Measurements from ENCODE around the gene EEF1AKMT3. TPM values are rescaled to one million over a fixed set of nuclear protein-coding genes. Genes with fewer than 3 reads are reported as not detected.

The EEF1AKMT3 gene
- polyA plus RNA-seq, 1 experiment = 9.1 TPM

GRCh38 chr12:57727758-57728395 lies 44.5 kb upstream of the EEF1AKMT3 start:
- ChIA-PET CTCF (interaction anchor here (2.3 to 2.9 kb wide), 2 partner anchors 17 to 34 kb away, joined by 9 to 14 read pairs; partner anchors contain the start of genes OS9 and TSPAN31), POLR2A (no interaction called here)
- Histone ChIP-seq H3K4me3 (ENCODE audit: low read depth, low read length) (no peak overlapping the region), H3K36me3 (ENCODE audit: control insufficient read depth, insufficient read depth, low read length) (peaks cover 4% of the 10 kb centered on the region), H3K27me3 (ENCODE audit: control insufficient read depth, insufficient read depth, low read length) (peaks cover 3% of the 10 kb centered on the region; the same call in 1 of the 2 replicates)
- no peak for DNase-seq (ENCODE audit: low read depth)
- TF ChIP-seq CTCF (IDR thresholded peaks at IDR 0.05; ENCODE audit: insufficient read depth, low read depth, low read length) = no peak

- no peak for TF ChIP-seq CTCF (IDR thresholded peaks at IDR 0.05; ENCODE audit: insufficient read depth, low read depth, low read length)
- ChIA-PET POLR2A (no interaction called here), CTCF (interaction anchor here (1.4 kb wide), 1 partner anchor 271 kb away, joined by 4 read pairs; no protein-coding TSS in a partner anchor)
- Histone ChIP-seq H3K27me3 (ENCODE audit: control insufficient read depth, insufficient read depth, low read length) (peaks cover 7% of the 10 kb centered on the region), H3K36me3 (ENCODE audit: control insufficient read depth, insufficient read depth, low read length) (peaks cover 4% of the 10 kb centered on the region), H3K4me3 (ENCODE audit: low read depth, low read length) (no peak overlapping the region)
- no peak for DNase-seq (ENCODE audit: low read depth)
These were observed 43.0 kb upstream of the EEF1AKMT3 start for GRCh38 chr12:57729321-57729844.

DNA sequence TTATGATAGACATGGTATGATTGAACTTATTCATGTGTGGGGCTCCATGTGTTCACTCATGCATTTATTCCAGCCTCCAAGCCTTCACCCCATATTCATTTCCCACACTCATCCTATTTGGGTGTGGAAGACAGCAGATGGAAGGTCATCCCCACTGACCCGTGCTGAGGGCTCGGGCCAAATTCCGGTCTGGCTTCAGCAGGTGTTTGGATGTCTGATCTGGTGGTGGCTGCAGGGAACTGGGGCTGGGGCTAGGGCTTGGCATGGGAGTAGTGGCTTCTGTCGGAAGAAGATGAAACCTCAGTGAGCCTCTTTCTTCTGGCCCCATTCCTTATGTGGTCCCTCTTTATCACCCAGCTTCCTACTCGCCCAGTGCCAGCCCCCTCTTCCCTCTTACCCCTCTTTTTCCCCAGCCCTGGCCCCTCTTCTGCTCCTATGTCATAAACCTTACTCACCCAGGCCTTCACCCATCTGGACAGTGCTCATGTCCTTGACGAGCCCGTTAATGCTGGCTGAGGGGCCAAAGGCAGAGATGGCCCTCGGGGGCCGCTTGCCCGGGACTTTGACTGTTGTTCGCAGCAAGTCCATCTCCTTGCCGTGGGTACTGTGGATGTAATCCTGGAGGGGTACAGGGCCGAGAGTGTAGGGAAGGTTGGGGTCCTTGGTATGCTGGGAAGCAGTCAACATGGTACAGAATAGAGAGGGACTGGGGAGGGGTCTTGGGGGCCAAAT lies 41.9 kb upstream of the EEF1AKMT3 start:
- POLR2A ChIA-PET = no interaction called here
- no peak for DNase-seq (ENCODE audit: low read depth)

DNA sequence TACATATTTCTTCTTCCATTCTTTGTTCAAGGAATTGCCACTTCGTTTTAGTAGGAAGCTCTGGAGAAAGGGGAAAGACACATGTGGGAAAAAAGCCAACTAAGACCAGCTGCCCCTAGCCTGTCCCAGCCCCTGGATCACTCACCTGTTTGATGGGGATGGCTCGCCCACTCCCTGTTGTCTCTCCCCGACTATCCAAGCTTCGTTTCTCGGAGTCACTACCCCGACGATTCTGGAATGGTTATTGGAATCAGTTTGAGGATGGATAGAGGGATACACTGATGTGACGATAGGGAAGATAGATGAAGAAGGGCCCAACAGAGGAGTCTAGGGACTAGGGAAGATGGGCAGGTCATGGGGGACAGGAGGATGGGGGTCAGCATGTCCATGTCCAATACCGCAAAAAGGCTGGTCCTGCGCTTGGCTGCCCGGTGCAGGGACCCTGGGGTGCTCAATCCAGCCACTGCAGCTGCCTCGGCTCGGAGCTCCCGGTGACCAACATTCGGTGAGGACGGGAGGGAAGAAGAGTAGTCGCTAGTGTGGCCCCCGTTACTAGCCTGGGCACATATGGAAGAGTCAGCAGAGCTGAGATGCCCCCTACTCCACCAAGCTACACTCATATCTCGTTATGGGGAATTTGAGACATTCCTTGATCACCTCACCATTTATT lies 40.9 kb upstream of the EEF1AKMT3 start:
- ChIA-PET POLR2A (no interaction called here), CTCF (interaction anchor here (0.8 to 1.8 kb wide), 3 partner anchors 8 to 172 kb away, joined by 3 to 5 read pairs (median 4); no protein-coding TSS in a partner anchor)
- Histone ChIP-seq H3K27me3 (ENCODE audit: control insufficient read depth, insufficient read depth, low read length) (peaks cover 17% of the 10 kb centered on the region), H3K4me3 (ENCODE audit: low read depth, low read length) (no peak overlapping the region), H3K36me3 (ENCODE audit: control insufficient read depth, insufficient read depth, low read length) (peaks cover 4% of the 10 kb centered on the region)
- no peak for TF ChIP-seq CTCF (IDR thresholded peaks at IDR 0.05; ENCODE audit: insufficient read depth, low read depth, low read length)
- no peak for DNase-seq (ENCODE audit: low read depth)

More for the DNA sequence above, 41.9 kb upstream of the EEF1AKMT3 start:
- TF ChIP-seq CTCF (IDR thresholded peaks at IDR 0.05; ENCODE audit: insufficient read depth, low read depth, low read length) = no peak
- H3K36me3 ChIP-seq (ENCODE audit: control insufficient read depth, insufficient read depth, low read length) = peaks cover 4% of the 10 kb centered on the region
- peaks cover 11% of the 10 kb centered on the region for H3K27me3 ChIP-seq (ENCODE audit: control insufficient read depth, insufficient read depth, low read length)
- CTCF ChIA-PET = interaction anchor here (1.8 kb wide), 1 partner anchor 10 kb away, joined by 5 read pairs; no protein-coding TSS in a partner anchor
- no peak overlapping the region for H3K4me3 ChIP-seq (ENCODE audit: low read depth, low read length)
